ENCODE data around the gene ZBTB40.

GRCh38 chr1:22536506-22536905 lies 84.9 kb downstream of the ZBTB40 start:
- TF ChIP-seq POLR2AphosphoS5 (IDR thresholded peaks at IDR 0.05; ENCODE audit: borderline replicate concordance, low read depth, low read length), result no peak
- no peak for TF ChIP-seq EZH2 (IDR thresholded peaks at IDR 0.05)

Data from SK-N-MC (cell line).